Lung (tissue), 12 donors: ENCODE measurements around the gene SLC22A23. TPM values are rescaled to one million over a fixed set of nuclear protein-coding genes. Genes with fewer than 3 reads are reported as not detected.

Experiments used
- ATAC-seq: fragments of 200-7000 bp; cut with Tn5 transposase; one replicate; pipeline ENCODE4 v1.9.1; 2020; ENCODE audit warnings: moderate number of reproducible peaks; ENCODE audit not compliant: insufficient read depth, low FRiP score
- DNase-seq, 3 donors: peaks; one replicate each; pipeline ENCODE4 v3.0.0-alpha.2; 2013 to 2017
- H3K27ac ChIP-seq, 2 donors: one replicate each; pipeline ENCODE4 v1.5.1; 2013; ENCODE audit warnings: mild to moderate bottlenecking in 2 of 2, moderate library complexity in 2 of 2, control low read depth in 1 of 2, inconsistent platforms in 1 of 2, low read depth in 1 of 2, low read length in 1 of 2
- H3K27me3 ChIP-seq, 3 donors: one replicate each; pipeline ENCODE4 v1.5.1; 2013; ENCODE audit warnings: low read length in 2 of 3; ENCODE audit not compliant: control insufficient read depth in 3 of 3, insufficient read depth in 3 of 3
- H3K36me3 ChIP-seq, 4 donors: one replicate each; pipeline ENCODE4 v1.5.1; 2013; ENCODE audit warnings: low read length in 4 of 4, mild to moderate bottlenecking in 1 of 4, moderate library complexity in 1 of 4; ENCODE audit not compliant: control insufficient read depth in 4 of 4, insufficient read depth in 4 of 4
- H3K4me1 ChIP-seq, 5 donors: one replicate each; pipeline ENCODE4 v1.5.1; 2013; ENCODE audit warnings: low read length in 5 of 5, mild to moderate bottlenecking in 2 of 5, moderate library complexity in 1 of 5; ENCODE audit not compliant: control insufficient read depth in 5 of 5, insufficient read depth in 5 of 5
- H3K4me3 ChIP-seq: one replicate; pipeline ENCODE4 v1.5.1; 2013; ENCODE audit warnings: mild to moderate bottlenecking, control low read depth, moderate library complexity
- H3K9ac ChIP-seq, 2 donors: one replicate each; pipeline ENCODE4 v1.5.1; 2013; ENCODE audit warnings: low read length in 2 of 2, control low read depth in 1 of 2; ENCODE audit not compliant: insufficient read depth in 1 of 2
- H3K9me3 ChIP-seq, 4 donors: one replicate each; pipeline ENCODE4 v1.5.1; 2013; ENCODE audit warnings: low read length in 3 of 4, mild to moderate bottlenecking in 1 of 4, moderate library complexity in 1 of 4; ENCODE audit not compliant: control insufficient read depth in 4 of 4, insufficient read depth in 3 of 4
- CTCF ChIP-seq: IDR thresholded peaks from 2 replicates; pipeline ENCODE4 v1.5.1; 2012; ENCODE audit warnings: mild to moderate bottlenecking; ENCODE audit errors: control extremely low read depth, extremely low read depth
- WGBS, 2 donors: extraction: QIAGEN DNeasy Blood & Tissue Kit; methylation state at CpG; one replicate each; pipeline ENCODE4 v1.1.7; 2013; 5-methylcytosine and 5-hydroxymethylcytosine counted together
- polyA plus RNA-seq, 2 donors: library from polyadenylated mRNA; stranded (reverse); fragments of 200-250 nt; gene quantifications; one replicate each; pipeline ENCODE4 v1.2.1, GENCODE V29; 2013
- total RNA-seq, 2 donors: library from RNA; depleted of rRNA in 1 of 2; stranded (reverse); fragments of >200 nt in 1 of 2; gene quantifications; one replicate each; pipeline ENCODE4 v1.2.1, GENCODE V29; 2014 to 2021
- donor health status: control.
- donor health status: control.
- donor health status: Bipolar disorder and iron deficiency.
- donor health status: healthy.
- donor health status: DM: yes; HTN: yes; CAD: no.

SLC22A23 gene
- total and polyA plus RNA-seq, 4 donors: 6.6 to 45.6 (median 24.1) TPM

DNA sequence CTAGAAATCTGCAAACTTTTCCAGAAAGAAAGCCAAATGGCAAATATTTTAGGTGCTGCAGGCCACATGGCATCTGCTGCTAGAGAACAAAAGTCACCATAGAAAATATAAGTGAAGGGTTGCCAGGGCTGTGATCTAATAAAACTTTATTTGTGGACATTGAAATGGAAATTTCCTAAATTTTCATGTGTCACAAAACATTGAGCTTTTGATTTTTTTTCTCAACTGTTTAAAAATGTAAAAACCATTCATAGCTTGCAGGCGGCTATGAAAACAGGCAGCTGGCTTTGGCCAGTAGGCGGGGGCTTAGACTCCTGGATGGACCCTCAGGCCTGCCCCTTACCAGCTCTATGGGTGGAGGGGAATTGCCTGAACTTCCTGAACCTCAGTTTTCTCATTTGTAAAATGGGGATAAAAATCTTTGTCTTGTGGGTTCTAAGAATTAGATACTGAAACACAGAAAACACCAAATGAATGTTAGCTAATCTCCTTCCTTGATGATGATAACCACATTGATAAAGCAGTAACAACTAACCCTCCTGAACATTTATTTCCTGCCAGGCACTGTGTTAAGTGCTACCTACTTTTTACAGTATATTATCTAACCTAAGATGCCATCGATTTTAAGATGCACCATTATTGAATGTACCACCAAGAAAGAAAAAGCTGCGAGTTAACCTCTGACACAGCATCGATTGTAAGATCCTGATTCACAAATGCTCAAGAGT lies 85.5 kb downstream of the SLC22A23 start:
- Histone ChIP-seq H3K27ac (no peak overlapping the region), H3K27me3 (no peaks in the 10 kb centered on the region), H3K9me3 (no peaks in the 10 kb centered on the region), H3K9ac (no peak overlapping the region), H3K36me3 (peaks cover 0 to 2% (median 0%) of the 10 kb centered on the region in 4 donors), H3K4me1 (peaks cover 0 to 28% (median 3%) of the 10 kb centered on the region in 5 donors), H3K4me3 (no peak overlapping the region)
- no peak for ATAC-seq
- WGBS, 2 donors: 95 to 96% methylated on average over 5 of the region's 5 CpGs
- no peak for TF ChIP-seq CTCF
- no peak for DNase-seq

DNA sequence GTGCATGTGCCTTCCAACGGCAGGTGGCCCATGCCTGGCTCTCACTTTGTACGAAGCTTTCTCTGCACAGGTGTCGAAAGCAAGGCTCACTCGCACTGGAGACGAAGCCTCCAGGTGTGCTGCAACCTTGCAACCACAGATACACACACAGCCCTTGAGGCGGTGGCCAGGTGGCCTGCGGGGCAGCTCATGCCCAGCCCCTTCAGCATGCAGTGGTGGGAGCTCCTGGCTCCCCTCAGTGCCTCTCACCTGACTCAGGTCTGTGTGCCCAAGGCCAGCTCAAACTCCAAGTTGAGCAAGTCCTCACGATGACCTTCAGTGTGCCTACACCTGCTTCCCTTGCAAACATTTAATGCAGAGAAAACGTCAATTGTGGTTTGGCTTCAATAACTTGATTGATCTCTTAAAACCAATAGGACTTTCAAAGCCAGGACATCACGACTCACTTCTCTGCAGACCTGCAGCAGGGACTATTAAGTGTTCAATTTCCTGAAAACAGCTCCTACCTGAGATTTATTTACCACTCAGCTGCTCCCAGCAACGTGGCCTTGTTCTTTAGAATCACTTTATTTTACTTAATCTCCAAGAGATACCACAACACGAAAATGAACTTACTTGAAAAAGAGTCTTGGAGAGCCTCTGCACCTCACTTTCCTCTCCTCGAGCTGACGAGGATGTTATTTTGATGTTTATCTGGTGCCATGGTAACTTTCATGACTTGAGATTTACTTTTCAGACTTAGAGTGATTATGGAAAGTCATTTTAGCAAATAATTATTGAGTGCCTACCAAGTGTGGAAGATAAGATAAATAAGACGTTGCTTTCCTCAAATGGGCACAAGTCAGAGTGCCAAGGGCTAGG lies 86.3 kb downstream of the SLC22A23 start:
- DNase-seq: peak in 1 of 3 donors; percentile 45

GRCh38 chr6:3369985-3370360 lies 86.9 kb downstream of the SLC22A23 start:
- H3K4me1 ChIP-seq: peaks cover 0 to 21% (median 3%) of the 10 kb centered on the region in 5 donors
- WGBS, 2 donors: 96 to 98% methylated on average over 5 of the region's 5 CpGs
- H3K9me3 ChIP-seq: no peaks in the 10 kb centered on the region
- TF ChIP-seq CTCF: no peak
- ATAC-seq (no peak), DNase-seq (no peak)
- H3K27ac ChIP-seq: no peak overlapping the region
- peaks cover 0 to 2% (median 0%) of the 10 kb centered on the region in 4 donors for H3K36me3 ChIP-seq
- H3K4me3 ChIP-seq: no peak overlapping the region
- H3K9ac ChIP-seq: no peak overlapping the region
- no peaks in the 10 kb centered on the region for H3K27me3 ChIP-seq

More for the DNA sequence above, 86.3 kb downstream of the SLC22A23 start:
- no peak for TF ChIP-seq CTCF
- Histone ChIP-seq H3K9ac (no peak overlapping the region), H3K4me1 (peaks cover 0 to 28% (median 3%) of the 10 kb centered on the region in 5 donors), H3K36me3 (peaks cover 0 to 2% (median 0%) of the 10 kb centered on the region in 4 donors), H3K27me3 (no peaks in the 10 kb centered on the region), H3K9me3 (no peaks in the 10 kb centered on the region), H3K4me3 (no peak overlapping the region), H3K27ac (peak overlapping the region in 1 of 2 donors; percentile 7)
- 67 to 75% methylated on average over 15 of the region's 15 CpGs for WGBS, 2 donors
- no peak for ATAC-seq
